GM19351 (cell line): Measurements from ENCODE around the gene KRT79.

Experiments used
- ATAC-seq: cut with Tn5 transposase; IDR thresholded peaks from one replicate; pipeline ENCODE4 v1.9.1; 2021; ENCODE audit warnings: mild to moderate bottlenecking, moderate library complexity; ENCODE audit not compliant: unreplicated experiment

Gene KRT79

DNA sequence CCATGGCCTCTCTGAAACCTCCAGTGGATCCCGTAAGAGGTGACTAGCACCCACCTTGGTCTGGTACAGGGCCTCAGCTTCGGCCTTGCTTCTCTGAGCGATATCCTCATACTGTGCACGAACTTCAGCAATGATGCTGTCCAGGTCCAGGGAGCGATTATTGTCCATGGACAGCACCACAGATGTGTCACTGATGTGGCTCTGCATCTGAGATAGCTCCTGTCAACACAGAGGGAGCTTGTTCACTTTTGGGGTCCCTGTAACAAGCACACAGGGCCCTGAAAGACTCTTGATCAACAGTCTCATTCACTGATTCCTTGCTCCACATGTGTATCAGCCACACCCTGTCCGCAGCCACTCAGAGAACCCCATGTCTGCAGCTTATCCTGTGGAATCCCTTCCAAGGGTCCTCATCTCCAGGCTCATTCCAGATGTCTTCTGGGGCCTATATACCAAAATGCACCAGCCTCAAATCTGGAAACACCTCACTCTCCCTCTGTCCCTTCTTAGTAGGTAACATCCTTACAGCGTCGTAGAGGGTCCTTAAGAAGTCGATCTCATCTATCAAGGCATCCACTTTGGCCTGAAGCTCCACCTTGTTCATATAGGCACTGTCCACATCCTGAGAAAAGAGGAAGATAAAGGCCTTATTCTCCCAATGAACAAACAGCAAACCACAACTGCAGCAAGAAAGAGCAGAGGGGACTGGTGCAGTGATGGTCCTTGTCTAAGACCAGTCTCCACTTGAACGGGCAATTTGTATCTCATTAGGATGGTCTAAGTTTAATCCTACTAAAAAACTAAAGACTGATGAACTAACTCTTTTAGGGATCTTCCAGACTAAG lies 41.7 kb downstream of the KRT79 start:
- ATAC-seq, result no peak

DNA sequence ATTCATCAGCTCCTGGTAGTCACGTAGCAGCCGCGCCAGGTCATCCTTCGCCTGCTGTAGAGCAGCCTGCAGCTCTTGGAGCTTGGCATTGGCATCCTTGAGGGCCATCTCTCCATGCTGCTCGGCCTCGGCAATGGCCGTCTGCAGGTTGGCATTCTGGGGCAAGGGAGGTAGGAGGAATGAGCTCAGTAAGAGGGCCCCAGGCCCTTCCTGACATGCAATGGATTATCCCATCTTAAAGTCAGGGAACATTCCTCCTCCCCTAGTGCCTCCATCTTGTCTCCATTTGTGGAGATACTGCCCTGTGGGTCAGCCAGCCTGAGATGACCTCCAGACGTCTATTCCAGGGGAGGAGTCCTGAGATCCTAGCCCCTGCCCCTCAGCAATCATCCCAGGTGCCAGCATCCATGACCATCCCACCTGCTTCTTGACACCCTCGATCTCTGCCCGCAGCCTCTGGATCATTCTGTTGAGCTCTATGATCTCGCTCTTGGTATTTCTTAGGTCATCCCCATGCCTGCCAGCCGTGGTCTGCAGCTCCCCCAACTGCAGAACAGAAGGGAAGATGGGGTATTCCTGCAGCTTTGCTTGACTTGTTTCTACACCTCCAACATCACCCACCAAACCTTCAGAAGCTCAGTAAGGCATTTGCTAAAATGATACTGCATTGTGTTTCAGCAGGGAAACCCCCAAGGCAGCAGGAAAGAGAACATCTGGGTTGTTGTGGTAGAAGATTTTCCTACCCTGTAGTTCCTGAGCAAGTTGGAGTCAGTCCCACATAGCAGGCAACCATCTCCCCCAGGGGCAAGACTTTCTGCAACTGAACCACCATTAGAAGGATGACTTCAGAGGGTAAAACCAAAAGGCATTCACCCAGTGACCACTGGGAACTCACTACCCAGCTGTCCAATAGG lies 42.6 kb downstream of the KRT79 start:
- ATAC-seq, result no peak

DNA sequence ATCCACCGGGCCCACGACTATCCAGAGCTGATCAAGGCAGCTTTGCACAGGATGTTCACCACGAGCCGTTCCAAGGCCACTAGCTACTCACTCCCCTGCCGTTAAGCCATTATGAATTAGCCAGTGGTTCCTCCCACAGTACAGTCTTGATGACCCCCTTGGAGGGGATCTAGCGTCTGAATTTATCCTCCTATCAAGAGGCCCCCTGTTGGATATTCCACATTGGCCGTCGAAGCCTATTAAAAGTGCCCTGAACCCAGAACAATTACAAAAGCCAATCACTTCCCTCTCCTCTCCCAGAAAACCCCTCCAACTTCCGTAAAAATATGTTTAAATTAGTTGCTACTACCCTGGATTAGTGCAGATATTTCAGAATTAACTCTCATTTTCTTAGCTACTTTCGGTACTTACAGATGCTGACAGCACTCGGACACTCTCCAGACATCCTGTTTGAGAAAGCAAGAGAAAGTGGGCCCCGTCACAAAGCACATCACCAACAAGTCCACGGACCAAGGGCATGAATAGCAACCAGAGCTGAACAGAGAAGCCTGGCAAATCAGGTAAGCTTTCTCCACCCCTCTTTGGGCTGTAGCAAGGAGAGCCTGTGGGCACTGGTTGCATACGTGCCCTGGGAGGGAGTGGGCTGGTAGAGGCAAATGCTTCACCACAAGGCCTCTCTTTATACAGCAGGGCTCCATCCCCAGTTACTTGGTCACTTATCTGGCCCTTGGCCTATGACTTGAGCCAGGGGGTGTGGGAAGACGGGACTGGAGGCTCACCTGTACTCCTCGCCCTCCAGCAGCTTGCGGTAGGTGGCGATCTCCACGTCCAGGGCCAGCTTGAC lies 43.5 kb downstream of the KRT79 start:
- ATAC-seq, result no peak

DNA sequence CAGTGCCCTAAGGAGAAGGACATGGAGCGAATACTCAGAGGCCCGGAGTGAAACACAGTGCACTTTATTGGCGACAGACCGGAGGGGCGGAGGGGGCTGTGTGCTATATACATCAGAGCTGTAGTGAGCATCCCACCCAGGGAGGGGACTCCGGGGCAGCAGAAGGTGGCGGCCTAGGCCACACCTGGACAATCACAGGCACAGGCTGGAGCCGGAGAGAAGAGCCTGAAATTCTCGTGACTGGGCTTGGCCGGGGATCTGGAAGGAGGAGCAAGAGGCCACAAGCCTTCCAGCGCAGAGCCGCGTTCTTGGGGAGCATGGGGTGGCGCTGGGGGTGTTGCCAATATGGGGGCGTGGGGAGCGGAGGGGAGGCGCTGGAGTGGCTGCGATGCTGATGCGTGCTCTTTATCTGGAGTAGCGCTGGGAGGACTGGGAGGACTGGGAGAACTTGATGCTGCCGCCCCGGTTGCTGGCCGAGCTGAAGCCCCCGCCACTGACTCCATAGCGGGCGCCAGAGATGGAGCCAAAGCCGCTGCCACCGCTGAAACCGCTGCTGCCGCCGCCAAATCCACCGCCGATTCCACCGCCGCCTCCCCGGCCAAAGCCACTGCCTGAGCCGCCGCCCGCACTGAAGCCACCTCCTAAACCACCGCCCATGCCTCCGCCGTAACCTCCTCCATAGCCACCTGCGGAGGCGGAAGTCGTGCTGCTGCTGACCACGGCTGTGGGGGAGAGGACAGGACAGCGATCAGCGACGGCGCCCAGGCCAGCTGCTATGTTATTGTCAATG lies 44.3 kb downstream of the KRT79 start:
- no peak for ATAC-seq

DNA sequence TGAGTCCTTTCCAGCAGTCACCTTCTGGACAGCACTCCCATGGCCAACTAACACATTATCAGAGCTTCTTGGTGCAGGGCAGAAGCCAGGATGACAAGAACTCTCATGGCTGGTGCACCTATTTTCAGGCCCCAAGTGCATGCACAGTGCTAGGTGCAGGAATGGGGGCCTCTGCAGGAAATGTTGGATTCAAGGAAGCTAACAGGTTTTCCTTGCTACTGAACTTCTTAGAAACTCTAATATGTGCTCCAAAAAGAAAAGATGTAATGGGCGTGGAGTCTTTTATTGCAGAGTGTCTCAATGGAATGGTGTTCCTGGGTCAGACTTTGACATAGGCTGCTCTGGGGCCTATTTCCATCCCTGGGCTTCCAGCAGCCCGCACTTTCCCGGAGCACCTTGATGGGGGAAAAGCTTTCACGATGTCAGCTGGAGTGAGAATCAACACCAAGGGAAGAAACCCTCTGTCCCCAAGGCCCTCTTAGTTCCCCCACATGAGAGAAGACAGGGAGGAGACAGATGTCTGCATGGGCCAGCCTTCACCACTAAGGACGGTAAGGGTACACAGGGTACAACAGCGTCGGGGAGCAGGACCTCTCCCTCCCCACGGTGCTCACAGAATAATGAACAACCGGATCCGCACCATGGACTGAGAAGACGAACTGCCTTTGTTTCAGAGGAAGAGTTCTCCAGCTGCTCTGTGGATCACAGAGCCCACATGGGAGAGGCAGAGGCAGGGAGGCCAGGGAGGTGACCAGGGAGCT lies 45.1 kb downstream of the KRT79 start:
- no peak for ATAC-seq

DNA sequence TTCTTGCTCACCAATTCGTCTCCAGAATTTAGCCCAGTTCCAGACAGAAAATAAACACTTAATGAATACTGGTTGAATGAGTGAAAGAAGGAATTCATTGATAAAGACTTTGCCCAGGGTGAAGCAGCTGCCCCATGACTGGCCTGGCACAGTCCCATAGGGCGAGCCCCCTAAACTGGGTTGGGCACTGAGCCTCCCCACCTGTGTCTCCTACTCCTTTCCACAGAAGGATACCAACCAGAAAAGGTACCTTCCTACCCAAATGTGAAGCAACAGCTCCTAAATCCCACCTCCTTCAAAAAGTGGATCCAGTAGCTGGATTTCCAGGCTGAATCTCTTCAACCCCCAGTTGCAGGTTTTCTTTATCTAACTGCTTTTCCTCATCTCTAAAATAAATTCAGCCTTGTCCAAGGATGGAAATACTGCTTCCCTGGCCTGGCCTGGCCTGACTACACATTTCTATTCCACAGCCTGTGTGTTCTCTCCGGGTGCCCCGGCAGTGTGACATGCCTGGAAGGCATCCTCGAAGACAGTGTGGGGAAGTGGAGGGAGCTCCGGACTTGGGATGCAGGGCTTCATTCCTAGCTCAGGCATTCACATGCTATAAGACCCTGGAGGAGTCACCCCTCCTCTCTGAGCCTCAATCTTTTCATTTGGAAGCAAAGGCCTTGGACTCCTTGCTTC lies 45.8 kb downstream of the KRT79 start:
- ATAC-seq, result no peak

GRCh38 chr12:52787324-52788191 lies 46.6 kb downstream of the KRT79 start:
- ATAC-seq, result no peak

- no peak for ATAC-seq
Observed at GRCh38 chr12:52784909-52785308, 49.2 kb downstream of the KRT79 start.

DNA sequence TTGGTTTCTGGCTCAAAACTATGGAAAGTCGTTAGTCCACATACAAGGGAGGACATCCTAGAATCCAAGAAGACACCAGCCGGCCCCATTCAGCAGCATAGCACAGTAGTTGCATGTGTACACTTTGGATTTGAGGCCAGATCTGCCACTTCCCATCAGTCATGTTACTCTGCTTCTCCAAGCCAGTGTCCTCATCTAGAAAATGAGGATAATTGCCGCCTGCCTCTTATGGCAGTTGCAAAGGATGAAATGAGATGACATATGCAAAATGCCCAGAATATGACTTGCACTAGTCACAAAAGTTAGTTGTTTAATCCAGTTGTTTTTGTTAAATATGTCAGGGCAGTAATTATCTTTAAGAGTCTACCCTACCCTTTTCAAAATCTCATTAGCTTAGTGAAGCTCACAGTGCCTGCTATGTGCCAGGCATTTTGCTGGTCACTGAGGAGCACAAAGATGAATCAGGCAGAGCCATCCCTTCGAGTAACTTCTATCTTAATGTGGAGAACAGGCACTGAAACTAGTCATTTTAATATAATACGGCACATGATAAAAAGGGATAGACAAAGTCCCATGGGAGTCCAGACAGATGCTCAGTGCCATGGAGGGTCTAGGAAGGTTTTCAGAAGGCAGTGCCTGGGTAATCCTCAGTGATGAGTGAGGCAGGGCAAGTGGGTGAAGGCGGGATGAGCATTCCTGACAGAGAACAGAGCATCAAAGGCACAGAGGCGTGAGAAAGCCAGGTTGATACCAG lies 50.4 kb downstream of the KRT79 start:
- no peak for ATAC-seq

- ATAC-seq, result no peak
Observed at GRCh38 chr12:52782502-52782901, 51.6 kb downstream of the KRT79 start.

DNA sequence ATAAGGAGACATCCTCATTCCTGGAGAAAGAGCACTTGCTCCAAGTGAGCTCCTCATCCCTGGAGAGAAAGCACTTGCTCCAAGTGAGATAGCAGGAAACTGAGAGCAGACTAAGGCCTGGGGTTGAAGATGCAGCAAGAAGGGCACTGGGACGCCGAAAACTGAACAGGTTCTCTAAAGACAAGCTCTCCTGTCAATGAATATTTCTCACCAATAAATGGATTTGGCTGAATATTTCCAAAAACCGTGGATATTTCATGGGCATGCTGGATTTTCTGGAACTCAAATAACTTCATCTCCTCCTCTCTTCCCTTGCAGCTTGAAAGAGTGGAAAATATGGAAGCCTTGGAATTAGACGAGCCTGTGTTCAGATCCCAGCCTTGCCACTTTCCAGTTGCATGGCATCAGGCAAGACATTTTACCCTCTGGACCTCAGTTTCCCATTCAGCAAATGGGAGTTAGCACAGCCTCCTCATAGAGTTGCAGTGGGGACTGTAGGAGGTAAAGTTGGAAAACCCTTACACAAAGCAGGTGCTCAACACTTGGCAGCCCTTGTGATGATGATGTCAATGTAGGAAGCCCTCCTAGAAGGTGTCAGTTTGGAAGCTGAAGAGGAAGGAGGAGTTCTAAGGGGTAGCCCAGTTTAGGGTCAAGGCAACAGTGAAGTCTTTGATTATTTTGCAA lies 52.6 kb downstream of the KRT79 start:
- no peak for ATAC-seq

DNA sequence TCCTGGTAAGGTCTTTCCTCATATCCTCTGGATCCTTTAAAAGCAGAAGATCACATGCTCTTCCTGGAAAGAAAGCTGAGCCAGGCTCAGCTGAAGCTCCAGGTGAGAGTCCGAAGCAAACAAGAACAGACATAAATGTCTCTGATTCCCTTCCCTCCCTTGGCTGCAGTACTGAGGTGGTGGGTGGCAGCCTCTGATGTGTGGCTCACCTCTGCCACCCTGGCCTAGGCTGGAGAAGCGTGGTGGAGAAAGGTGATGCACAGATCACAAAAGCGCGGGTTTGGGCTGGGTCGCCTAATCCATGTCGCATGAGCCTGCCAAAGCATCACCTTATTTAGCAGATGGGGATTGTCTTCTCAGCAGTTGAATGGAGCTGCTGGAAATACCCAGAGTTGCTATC lies 54.2 kb downstream of the KRT79 start:
- ATAC-seq, result no peak

- no peak for ATAC-seq
Observed at GRCh38 chr12:52778833-52779232, 55.3 kb downstream of the KRT79 start.

GRCh38 chr12:52777566-52777965 lies 56.5 kb downstream of the KRT79 start:
- no peak for ATAC-seq

DNA sequence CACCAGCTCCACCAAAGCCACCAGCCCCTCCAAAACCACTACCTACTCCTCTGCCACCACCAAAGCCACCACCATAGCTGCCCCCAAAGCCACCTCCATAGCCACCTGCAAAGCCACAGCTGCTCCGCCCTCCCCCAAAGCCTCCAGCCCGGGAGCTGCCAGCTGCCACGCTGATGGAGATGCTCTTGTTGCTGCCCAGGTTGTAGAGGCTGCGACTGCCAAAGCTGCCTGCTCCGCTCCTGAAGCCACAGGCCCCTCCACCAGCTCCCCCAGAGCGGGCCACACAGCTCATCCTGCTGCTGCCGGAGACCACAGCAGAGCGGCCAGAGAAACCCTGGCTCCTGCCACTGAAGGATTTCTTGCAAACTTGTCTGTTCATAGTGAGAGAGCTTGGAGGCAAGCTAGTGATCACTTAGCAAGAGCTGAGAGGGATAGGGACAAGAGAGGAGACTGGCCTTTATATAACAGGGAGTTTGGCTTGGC lies 57.2 kb downstream of the KRT79 start, which contains the start of gene KRT76:
Gene KRT76, minus strand, starts transcription at position 433 of the 483 bp plus-strand sequence. Its CDS starts 54 bp downstream, at position 379.
- ATAC-seq, result no peak

- no peak for ATAC-seq
Observed at GRCh38 chr12:52776435-52776834, 57.7 kb downstream of the KRT79 start.
